SIG-M5 (cell line): ENCODE measurements around the gene CDKN1C.

Experiments
- DNase-seq: peaks from one replicate; lab custom pipeline; 2025; lab: John Stamatoyannopoulos, UW

The CDKN1C gene

DNA sequence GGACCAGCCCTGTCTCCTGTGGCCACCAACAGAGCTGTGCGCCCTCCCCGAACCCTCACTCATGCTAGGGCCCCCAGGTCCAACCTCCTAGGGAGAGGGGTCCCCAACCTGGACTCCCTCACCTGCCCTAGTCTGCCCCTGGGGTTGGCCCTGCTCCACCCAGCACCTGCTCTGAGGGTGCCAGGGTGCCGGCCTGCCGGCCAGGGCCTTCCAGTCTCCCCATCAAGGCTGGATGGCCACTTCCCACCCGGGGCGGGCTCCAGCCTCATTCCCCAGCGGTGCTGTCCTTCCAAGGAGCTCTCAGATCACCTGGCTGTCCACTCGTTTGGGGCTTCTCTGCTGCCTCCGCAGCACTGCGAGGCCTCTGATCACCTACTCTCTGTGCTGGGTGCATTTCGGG is 39.1 kb downstream of the CDKN1C start:
- DNase-seq: no peak

DNA sequence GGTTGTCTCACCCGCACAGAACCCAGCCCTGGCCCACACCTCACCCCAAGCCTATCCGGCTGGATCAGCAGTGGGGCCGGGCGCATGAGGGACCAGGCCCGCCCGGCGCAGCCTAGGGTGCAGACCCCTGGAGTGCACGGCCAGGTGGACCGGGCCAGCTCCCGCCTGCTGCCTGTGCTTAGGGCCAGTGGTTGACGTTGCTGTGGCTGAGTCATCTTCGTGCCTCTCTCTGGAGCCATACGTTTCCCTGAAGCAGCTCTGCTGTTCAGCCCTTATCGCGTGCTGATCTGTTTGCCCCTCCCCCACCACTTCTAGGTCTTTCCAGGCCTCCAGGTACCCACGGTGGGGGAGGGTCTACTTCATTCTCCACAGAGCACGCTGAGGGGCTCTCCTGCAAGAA is 39.5 kb downstream of the CDKN1C start:
- no peak for DNase-seq

DNA sequence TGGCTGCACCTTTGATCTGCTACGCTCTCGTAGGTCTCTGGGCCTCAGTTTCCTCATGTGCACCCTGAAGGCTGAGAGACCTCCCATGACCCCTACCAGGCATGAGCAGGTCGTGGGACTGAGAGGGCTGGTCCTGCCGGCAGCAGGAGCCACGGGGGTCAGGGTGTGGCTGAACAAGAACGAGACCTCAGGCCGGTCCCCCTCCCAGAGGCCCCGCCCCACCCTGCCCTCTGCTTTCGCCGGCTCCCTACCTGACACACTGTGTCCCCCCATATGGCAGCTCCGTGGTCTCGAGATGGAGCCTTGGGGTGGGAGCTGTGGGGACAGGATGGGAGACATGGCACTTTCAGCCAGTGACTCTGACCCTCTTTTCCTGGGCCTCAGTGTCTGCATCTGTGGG is 40.6 kb downstream of the CDKN1C start:
- no peak for DNase-seq

DNA sequence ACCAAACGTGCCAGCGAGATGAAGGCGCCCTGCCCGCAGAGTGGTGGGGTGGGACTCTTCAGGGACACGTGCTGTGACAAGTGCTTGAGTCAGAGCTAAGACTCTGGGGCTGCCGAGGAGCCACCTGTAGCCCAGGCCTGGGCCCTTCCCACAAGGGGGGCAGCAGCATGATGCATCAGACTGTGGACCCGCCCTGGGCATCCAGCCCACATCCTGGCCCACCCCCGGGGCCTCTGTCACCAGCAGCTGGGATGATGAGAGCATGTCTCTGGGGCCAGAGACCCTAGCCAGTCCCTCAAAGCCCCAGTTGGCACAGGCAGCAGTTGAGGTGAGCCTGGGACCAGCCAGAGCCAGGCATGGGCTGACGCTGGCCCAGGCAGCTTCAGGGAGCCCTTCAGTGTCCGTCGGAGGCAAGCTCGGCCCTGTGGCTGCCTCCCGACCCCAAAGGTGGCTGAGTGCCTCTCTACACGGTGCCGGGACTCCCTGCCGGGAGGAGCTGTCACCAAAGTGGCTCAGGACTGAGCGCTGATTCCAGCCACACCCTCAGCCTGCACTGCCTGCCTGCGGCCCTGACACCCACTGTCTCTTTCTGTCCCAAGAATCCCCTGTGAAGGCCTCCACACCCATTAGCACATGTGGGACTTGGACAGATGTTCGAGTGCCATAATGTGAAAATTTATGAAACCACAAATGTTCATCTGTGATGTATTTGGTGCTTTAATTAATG is 41.3 kb downstream of the CDKN1C start:
- no peak for DNase-seq

DNA sequence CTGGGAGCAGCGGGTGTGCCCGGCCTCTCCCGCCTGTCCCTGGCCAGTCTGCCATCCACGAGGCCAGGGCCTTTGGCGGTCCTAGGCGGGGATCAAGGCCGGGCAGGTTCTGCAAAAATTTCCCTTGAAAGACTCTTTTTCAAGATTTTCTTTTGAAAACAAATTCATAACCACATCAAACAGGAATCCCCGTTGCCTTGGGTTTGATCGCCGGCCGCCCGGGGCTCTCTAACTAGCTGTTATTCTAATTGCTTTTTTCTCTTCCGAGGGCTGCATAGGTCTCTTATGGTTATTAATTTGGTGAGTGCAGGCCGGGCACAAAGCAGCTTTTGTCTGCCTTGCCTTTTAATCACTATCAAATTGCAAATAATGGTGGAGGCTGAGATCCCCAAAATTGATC is 42.0 kb downstream of the CDKN1C start:
- no peak for DNase-seq

DNA sequence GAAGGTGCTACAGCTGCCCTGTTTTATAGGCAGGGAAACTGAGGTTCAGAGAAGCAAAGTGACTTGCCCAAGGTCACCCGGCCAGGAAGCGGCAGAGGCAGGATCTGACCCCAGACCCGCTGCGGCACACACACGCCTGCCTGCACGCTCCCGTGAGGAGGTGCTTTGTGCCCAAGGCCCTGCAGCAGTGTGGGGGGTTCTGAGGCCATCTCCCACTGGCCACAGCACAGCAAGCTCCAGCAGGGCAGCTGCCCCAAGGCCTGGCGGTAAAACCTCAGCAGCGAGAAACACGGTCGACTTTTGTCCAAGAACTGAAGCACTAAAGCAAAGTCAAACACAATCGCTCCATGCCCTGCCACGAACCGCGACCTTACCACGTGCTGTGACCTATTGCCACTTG is 42.7 kb downstream of the CDKN1C start:
- DNase-seq: no peak

DNA sequence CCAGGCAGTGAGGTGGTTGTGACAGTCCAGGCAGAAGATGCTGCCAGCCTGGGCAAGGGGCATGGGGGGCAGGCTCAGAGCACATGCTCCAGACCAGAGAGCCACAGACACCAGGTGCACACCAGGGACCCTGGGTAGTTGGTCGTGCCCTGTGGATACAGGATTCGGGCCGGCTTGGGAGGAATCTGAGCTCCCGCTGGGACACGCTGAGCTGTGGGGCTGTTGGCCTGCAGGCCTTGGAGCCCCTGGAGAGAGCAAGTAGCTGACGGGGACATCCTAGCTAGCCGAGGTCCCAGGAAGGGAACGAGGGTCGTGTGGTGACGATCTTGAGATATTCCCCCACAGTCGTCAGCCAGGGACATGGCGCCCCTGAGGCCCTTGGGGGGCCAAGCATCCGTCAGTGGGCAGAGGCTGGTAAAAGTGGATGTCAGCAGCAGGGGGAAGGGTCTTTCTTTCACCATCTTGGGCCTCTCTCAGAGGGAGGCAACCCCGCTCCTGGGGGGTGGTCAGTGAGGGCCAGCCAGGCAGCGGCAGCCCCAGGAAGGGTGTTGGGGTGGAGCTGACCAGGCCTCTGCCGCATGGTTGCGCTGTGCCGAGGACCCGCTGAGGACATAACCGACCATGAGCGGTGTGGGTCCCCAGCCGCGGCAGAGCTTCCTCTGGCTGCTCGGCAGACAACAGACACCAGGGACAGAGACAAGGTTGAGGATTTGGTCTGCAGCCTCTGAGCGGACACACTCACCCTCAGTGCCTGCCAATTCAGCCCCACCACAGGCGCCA is 44.0 kb downstream of the CDKN1C start:
- no peak for DNase-seq

DNA sequence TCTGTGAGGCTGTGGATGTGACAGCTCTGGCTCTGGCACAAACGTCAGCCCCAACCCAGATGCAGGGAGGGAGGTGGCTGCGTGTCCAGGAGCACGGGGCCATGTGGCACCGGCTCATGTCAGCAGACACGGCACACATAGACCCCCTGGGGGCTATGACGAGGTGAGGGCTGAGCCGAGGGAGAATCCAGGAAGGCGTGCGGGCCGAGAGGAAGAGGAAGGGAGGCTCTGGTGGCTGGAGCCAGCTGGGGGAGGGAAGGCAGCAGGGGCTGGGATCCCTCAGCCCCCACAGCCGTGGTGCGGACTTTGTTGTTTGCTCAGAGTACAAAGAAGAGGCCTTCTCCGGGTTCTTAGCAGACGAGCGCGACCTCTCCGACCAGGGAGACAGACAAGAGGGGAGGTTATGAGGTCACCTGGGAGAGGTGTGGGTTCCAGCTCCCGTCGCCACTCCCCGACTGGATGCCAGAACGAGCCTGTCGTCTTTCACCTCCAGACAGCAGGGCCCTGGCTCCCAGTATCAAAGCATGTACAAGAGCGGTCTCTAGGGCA is 46.1 kb downstream of the CDKN1C start:
- DNase-seq: no peak

DNA sequence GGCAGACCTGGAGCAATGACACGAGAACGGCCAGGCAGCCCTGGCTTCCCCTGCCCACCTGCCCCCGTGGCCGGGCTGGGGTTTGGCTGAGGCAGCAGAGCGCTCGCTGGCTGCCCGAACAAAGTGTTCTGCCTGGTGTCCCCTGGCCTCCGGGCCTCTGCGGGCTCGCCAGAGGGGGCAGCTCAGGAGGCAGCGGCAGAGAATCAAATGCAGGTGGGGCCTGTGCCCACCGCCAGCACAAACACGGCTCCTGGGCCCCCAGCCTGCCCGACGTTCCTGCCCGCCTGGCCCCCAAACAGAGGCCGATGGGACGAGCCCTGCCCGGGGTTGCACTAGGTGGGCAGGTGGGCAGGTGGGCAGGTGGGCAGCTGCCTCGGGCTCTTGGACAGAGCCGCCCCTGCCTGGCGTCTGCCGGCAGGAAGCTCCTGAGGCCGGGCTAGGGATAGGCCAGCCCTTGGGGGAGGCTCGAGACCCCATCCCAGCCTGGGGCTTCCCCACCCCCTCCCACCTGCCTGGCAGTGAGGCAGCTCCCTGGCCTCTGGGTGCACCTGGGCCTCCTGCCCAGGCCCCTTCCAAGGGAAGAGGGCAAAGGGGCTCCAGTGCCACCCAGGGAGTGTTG is 46.8 kb downstream of the CDKN1C start:
- DNase-seq: no peak

DNA sequence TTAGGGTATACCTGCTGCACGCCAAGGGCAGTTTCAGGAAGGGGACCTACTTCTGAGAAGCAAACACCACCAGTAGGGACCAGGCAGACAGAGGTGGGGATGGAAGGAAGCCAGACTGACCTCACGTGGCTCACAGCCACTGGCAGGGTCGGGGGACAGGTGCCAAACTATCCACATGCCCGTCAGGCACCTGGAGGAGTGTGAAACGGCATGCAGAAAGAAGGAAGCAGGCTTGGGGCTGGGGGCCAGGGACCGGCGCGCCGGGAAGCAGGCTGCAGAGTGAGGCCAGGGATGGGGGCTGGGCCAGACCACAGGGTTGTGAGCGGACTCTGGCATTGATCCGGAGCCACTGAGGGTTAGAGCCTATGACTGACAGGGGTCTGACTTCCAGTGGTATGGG is 47.5 kb downstream of the CDKN1C start:
- DNase-seq: no peak

DNA sequence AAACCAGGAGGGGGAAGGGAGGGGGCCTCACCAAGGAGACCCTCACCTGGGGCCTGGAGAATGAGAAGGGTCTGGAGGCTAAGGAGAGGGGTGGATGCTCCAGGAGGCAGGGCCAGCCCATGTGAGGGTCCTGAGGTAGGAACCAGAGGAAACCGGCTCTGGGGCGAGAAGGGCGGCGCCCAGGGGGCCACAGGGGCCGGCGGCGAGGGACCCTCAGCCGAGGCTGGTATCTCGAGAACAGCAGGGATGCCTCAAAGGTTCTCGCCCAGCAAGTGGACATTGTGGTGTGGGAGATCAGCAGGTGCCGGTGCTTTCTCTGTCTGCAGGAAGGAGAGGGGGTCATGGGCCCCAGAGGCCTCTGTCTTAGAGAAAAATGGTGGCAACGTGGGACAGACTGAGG is 47.9 kb downstream of the CDKN1C start:
- DNase-seq: no peak

DNA sequence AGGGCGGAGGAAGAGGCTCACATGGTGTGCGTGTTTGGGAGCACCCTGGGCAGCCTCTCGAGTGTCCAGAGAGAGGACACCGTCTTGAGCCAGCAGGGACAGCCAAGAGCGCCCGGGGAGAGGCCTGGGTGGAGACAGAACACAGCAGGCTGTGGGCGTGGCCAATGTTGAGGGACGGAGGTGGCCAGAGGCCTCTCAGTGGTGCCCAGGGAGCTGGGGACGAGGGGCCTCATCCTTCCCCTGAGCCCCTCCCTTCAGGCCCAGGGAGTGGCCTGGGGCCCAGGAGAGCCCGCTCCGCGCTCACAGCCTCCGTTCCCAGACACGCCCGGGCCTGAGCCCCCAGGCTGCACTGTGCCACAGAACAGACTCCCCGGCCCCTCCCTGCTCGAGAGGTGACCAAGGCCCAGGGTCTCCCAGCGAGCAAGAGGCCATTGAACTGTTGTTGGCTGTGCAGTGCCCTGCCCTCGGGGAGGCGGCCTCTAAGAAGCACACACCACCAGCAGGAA is 48.4 kb downstream of the CDKN1C start:
- DNase-seq: no peak

DNA sequence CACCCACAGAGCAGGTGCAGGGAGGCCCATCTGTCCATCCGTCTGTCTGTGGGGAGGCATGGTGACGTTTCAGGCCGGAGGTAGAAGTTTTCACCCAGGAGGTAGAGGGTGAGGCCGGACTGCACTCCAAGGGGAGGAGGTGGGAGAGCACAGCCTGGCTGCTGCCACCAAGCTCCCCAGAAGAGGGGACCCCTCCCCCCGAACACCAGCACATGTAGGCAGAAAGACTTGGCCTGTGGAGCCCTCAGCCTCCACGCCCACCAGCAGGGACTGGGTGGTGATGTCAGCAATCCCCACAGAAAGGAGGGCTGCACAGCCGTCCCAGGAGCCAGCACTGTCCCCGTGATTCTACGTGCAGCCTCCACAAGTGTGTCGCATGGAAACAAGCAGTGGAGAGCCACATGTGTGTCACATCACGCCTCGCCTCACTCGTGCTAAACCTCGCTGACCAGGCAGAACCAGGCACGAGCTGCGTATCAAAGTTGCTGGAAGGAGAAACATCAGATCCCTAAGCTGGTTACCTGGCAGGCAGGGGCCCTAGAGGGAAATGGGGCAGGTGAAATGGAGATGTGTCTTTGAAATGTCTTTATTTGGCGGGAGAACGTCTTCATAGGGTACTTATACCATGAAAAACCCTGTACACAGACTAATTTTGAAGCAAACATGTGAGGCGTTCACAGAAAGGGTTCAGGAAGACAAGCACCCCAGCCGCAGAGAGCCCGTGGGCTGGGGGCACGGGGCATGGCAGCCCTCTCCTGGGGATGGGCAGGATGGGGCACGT is 49.1 kb downstream of the CDKN1C start:
- no peak for DNase-seq

DNA sequence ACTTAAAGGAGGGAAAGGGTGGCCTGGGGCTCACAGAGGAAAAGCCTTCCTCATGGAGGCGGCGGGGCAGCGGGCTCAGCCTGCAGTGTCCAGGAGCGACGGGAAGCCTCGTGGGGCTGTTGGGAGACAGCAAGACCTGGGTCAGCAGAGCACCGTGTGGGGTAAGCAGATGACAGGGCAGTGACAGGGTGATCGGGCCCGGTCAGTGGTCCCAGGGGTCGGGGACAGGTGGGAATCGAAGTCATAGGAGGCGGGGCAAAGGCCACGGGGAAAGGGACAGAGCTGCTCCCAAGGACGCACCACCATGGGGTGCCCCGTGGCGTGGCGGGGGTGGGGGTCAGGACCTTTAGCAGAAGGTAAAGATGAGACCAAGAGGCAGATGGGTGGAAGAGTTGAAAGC is 49.8 kb downstream of the CDKN1C start:
- no peak for DNase-seq

DNA sequence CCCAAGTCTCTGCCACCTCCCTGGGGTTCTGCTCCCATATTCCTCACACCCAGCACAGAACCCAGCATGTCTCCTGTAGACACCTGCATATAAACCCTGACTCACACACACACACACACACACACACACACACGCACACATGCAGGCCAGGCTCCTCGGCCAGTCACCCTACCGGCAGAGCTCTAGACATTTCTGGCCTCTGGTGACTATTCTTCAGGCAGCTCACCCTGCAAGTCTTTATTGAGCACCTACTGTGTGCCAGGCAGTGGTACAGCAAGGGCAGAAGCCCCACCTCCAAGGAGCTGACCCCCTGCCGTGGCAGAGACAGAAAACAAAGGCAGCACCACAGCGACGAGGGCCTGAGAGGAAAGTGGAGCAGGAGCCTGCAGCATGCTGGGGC is 50.3 kb downstream of the CDKN1C start:
- DNase-seq: no peak

DNA sequence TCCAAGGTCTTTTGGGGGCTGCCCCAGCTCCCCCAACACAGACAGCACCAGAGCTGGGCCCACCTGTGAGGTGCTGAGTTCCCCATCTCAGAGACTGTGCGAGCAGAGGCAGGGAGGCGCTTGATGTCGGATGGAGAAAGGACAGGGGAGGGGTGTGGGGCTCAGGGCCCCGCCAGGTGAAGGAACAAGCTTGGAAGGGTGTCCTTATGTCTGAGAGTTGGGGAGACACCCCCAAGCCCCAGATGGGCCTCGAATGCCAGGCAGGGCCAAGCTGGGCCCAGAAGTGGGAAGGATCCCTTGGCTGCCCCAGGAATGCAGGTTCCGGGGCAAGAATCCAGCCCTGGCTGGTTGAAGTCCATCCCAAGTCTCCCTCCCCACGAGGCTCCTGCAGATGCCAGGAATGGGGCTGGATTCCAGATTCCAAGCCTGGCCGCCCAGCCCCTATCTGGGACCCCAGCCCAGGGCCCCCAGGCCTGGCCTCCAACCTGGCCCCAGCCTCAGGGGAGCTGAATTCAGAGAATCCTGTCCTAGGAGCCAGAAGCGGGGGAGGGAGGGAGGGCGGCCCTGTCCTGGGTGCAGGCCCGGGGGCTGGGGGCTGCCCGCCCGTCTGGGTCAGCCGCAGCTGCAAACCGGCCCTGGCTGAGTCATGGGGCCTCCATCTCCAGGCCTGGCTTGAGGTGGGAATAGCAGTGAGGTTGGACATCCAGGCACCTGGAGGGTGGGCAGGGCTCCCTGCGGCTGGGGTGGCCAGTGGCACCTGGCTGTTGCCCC is 50.9 kb downstream of the CDKN1C start:
- no peak for DNase-seq

DNA sequence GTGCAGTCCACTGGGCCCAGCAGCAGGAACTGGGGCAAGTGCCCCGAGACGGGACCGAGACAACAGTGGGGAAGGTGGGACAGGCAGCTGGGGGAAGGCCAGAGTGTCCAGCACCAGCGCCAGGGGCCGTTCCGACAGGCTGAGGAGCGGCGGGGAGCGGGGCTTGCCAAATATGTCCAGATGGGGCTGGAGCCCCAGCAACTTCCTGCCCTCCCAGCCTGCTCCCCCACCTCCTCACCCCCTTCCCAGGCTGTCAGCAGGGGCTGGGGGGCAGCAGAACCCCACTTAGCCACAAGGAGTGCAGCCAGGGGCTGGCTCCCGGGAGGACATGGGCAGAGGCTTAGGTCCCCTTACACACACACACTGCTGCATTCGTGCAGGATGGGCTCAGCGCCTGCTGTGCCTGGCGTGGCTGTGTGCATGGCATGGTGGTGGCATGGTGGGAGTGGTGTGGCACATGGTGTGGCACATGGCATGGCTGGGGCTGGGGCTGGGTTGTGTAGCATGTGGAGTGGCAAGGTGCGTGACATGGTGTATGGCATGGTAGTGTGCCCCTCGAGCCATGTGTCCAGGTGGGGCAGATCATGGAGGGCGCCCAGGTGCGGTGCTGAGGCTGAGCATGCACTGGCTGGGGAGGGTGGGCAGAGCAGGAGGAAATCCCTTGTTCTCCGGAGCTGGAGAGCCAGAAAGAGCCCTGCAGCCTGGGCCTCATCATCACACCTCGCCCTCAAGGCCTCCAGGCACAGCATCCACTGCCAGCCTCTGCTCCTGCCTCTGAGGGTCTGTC is 51.7 kb downstream of the CDKN1C start:
- no peak for DNase-seq
